Measurements from ENCODE around the gene EGLN3.

DNA sequence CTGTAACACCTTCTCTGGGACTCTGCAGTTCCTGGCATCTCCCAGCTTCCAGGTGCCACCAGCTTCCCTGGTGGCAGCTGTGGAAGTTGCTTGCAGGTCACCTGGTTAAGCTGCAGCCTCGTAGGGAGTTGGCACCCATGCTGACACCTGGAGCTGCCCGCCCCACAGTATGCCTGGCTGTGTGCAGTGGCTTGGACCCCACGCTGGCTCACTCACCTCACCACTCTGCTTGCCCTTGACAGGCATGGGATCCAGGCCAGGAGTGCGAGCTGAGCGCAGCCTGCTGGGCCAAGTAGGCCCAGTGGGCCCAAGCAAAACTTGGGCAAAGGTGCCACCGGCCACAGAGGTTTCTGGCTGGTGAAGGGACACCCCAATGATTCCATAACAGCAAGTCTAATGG, 48.5 kb downstream of the EGLN3 start:
- TF ChIP-seq POLR2A (IDR thresholded peaks at IDR 0.05), result no peak
- TF ChIP-seq, protein P1, sequence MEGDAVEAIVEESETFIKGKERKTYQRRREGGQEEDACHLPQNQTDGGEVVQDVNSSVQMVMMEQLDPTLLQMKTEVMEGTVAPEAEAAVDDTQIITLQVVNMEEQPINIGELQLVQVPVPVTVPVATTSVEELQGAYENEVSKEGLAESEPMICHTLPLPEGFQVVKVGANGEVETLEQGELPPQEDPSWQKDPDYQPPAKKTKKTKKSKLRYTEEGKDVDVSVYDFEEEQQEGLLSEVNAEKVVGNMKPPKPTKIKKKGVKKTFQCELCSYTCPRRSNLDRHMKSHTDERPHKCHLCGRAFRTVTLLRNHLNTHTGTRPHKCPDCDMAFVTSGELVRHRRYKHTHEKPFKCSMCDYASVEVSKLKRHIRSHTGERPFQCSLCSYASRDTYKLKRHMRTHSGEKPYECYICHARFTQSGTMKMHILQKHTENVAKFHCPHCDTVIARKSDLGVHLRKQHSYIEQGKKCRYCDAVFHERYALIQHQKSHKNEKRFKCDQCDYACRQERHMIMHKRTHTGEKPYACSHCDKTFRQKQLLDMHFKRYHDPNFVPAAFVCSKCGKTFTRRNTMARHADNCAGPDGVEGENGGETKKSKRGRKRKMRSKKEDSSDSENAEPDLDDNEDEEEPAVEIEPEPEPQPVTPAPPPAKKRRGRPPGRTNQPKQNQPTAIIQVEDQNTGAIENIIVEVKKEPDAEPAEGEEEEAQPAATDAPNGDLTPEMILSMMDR (IDR thresholded peaks at IDR 0.05), result no peak
- TF ChIP-seq POLR2AphosphoS5 (IDR thresholded peaks at IDR 0.05), result no peak

All from gastroesophageal sphincter (tissue), 3 donors.